ENCODE measurements around the gene COL27A1. TPM values are rescaled to one million over a fixed set of nuclear protein-coding genes. Genes with fewer than 3 reads are reported as not detected.
A peak's percentile ranks its signal among the peaks of the same experiment; 100 is the strongest.

Gene COL27A1
- total RNA-seq, 1 donor from 2014 or later: 41.1 TPM

DNA sequence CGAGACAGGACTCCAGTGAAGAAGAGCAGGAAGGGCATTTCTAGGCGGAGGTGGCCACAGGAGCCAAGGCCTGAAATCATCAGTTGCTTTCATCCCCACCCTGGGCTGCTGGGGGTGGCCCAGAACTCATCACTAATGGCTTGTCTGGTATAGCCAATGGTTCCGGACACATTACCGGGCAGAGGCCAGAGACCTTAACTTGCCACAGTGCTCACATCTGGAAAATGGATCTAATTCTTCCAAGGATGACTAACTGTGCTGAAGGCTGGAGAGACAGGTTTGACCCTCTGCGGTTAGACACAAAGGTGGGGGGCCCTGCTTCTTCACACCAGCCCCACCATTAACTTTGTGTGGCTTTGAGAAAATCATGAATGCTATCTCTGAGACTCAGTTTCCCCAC, 6.2 kb upstream of the COL27A1 start:
- DNase-seq (ENCODE audit: low spot score): no peak

DNA sequence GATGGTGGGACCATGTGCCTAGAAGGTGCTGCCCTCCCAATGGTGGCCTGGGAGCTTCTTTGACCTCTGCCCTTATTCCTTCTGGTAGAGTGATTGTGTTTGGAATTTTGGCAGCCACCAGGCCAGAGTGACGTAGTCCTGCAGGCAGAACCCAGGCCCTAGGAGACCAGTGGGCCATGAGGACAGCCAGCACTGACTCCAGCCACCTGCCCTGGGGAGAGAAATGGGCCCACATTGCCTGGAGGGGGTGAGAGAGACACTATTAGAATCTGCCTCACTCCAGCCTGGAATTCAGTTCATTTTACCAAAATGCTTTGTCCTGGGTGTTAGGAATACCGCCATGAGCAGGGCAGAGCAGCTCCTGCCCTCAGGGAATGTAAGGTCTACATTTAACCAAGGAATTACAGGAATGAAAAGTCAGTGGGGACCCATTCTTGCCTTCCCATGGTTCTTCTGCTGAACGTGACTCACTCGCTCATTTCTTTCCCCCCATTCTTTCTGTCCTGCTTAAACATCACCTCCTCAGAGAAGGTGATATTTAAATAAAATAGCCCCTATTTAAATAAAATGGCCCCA, 5.5 kb upstream of the COL27A1 start:
- no peak for DNase-seq (ENCODE audit: low spot score)

DNA sequence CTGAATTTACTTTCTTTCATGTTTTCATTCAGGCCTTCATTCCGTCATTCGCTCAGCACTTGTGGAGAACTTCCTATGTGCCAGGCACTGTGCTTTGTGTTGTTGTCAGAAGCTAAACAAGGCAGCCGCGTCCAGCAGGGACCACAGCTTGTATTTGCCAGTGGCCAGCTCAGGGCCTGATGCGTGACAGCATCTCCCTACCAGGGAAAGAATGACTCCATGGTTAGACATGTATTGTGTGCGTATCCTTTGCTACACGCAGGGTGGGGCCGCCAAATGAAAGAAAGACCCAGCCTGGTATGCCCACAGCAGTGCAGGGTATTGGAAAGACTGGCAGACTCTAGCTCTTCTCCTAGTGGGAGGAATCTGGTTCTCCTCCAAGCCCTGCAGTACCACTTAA, 4.7 kb upstream of the COL27A1 start:
- no peak for DNase-seq (ENCODE audit: low spot score)

DNA sequence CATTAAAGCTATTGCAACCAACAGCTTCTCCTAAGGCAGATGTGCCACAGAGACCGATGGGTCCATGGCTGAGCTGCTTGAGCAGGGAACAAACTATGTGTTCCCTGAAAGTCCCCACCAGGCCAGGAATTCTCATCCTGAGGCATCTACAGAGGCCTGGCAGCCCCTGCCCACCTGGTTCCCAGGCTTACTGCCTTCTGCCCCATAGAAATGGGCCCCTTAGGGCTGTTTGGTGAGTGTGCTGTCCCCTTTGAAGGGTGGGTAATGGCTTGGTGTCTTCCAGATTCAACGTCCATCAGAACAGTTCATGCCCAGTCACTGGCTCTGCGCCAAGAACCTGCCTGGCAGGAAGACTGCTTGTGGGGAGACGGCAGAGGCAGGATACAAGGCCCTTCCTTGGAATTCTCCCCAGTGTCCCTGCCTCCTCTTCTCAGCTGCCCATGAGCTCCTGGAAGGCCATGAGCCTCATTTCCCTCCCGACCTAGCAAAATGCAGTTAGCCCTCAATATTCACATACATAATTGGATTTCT, 3.8 kb upstream of the COL27A1 start:
- no peak for DNase-seq (ENCODE audit: low spot score)

DNA sequence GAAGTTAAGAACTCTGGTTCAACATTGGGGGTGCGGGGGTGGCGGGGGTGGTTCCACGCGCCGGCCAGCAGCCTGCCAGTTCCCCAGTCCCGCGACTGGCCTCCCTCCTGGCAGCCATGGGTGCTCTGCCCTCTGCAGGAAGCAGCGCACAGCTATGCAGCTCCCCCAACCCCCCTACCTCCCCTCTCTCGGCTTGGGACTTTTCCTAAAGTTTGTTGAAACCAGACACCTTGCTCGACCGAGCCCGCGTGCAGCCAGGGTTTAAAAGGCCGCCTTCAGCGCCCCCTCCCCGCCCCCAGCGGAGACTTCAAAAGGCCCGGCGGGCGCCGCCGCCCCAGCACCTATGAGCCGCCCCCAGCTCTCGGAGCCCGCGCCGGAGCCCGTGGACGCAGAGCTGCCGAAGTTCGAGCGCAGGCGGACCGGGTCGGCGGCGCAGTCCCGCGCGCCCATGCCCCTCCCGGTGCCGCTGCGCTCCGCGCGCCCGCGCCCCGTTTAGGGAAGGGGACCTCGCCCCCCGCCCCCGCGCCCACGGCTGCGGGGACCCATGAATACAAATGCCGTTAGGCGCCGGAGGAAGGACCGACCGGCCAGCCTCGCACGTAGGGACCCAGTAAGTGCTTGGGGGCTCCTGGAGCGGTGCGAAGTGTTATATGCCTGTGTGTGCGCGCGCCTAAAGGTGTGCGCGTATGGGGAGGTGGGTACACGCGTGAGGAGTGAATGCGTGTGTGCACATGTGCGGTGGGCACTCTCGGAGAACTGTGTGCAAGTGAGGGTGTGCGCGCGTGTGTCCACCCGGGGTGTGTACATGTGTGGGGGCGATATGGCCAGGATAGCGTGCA, 1.4 kb upstream of the COL27A1 start:
- DNase-seq (ENCODE audit: low spot score): no peak

DNA sequence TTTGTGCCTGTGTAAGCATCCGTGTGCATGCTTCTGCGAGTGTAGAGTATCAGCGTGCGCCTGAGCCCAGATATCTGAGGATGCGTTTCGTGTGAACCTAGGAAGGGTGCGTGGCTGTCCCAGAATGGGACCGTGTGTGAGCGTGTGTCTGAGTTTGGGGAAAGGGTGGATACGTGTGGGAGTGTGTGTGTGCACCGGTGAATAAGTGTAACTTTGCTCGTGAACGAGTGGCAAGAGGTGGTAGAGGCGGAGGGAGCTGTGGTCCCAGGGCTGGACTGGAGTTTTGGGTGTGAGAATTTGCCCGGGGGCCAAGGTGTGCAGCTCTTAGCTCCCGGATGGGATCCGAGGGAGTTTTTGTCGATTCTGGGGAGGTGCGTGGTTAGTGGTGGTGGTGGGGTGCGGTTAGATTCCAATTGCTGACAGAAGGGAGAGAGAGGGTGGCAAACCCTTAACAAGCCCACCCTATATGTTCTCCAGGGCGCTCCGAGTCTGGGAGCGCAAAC, 686 bp upstream of the COL27A1 start:
- no peak for DNase-seq (ENCODE audit: low spot score)

DNA sequence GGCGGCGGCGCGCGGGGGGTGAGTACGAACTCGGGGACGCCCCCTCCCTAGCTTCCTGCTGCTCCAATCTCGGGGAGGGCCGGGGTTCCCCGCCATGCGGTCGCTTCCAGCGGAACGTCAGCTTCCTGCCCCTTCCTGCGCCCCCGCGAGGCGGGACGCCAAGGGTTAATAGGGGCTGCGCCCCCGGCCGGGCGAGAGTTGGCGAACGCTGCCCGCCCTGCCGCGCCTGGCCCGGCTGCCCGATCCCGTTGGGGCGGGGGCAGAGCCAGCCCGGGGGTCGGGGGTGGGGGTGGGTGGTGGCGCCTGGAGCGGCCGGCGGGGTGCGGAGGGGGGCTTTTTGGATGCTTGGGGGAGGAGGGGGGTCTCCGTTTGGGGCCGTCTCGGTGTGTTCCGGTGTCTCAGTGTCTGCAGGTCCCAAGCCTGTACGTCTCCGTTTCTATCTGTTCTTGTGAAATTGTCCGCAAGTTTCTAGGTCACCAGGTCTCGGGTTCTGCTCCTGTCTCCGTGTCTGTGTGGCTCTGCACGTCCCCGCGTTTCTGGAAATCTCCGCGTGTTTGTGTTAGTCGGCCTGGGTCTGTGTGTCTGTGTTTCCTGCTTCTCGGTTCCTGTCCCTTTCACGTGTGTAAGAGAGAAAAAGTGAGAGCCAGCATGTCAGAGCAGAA, 789 bp downstream of the COL27A1 start:
- peak; percentile 20 for DNase-seq (ENCODE audit: low spot score)

DNA sequence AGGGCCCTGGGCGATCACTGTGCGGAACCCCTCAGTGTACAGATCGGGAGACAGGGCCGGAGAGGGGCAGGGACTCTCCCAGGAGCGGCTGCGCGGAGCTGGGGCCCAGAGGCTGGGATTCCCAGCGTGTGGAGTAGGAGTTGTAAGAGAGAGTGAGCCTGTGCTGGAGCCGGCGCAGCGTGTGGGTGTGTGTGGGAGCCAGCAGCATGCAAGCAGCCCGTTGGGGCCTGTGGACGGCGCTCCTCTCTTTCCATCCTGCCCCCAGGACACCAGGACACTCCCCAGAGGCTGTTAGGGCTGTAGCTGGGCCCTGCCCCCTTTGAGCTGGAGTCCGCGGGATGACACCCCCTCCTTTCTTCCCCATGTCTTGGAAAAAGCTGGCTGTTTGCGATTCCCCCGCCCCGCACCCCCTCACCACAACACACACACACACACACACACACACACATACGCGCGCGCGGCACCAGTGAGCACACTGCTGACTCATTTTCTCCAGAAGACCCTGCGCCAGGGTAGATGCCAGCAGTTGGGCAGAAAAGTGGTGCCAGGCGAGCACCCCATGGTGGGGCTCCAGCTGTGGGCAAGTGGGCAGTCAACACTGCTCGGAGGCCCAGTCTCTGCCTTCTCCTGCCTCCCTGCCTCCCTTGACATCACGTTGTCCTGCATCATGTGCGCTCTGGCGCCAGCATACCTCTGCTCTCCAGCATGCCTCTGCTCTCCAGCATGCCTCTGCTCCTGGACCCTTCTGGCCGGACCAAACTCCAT, 1.5 kb downstream of the COL27A1 start:
- DNase-seq (ENCODE audit: low spot score): peak; percentile 49

DNA sequence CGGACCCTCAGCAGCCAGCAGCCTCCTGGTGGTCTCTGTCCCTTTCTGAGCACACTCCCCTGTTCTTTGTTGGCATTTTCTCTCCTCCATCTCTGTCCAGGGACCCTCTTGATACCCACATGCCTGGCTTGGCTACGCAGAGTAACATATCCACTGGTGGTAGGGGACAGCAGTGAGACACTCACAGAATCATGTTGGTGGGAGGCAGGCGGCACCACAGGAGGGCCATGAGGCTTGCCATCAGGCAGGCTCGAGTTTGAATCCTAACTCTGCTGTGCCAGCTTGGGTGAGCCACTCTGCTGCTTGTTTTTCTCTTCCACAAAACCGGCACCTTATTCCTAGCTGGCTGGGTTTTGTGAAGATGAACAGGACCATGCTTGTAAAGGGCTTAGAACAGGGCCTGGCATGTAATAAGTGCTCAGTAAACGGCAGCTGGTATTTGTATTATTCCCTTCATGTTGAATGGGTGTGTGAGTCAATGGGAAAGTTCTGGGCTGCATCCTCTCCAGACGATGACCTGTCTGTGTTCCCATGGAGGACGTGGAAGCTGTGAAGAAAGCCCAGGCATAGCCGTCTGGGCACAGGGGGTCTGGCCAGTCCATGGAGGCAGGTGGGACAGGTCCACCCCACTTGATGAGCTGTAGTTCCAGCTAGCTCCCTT, 2.3 kb downstream of the COL27A1 start:
- DNase-seq (ENCODE audit: low spot score): no peak

DNA sequence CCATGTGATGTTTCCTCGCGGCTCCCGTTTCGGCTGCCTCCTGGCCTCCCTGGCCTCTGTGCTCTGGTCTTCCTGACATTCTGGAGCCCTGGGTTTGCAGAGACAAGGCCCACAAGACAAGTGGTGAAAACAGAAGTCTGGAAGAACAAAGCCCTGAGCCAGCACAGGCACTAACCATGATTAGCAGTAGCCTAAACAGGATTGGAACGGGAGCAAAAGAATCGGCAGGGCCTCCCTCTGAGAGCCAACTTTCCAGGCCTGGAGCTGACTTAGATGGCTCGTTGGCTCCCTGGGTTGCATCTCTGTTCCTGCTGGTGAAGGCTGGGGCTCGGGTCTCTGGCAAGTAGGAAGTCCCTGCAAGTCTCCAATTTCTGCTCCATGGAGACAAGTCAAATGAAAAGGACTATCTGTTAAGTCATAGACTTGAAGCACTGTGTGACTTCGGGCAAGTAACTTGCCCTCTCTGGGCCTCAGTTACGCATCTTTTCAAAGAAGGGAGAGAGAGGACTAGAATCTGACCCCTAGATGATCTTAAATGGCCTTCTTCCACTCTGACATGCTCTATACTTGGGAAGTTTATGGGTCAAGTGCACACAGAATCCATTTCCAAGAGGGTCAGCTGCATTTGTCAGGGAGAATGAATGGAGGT, 3.3 kb downstream of the COL27A1 start:
- DNase-seq (ENCODE audit: low spot score): no peak

DNA sequence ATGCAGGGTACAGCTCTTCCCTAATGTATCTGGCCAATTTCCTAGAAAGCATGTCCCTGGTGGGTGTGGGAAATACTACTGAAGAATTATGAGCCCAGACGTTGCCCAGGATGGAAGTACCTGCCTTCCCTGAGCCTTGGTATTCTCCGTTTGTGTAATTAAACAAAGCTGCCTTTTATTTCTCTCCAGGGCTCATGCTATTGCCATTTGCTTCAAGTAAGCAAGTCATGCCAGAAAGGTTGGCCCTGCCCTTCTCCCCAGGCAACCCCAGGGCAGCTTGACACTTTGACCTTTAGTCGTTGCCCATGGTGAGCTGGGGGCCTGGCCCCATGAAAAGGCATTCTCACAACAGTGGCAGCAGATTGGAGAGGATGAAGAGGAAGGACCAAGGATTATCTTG, 4.4 kb downstream of the COL27A1 start:
- DNase-seq (ENCODE audit: low spot score): no peak

DNA sequence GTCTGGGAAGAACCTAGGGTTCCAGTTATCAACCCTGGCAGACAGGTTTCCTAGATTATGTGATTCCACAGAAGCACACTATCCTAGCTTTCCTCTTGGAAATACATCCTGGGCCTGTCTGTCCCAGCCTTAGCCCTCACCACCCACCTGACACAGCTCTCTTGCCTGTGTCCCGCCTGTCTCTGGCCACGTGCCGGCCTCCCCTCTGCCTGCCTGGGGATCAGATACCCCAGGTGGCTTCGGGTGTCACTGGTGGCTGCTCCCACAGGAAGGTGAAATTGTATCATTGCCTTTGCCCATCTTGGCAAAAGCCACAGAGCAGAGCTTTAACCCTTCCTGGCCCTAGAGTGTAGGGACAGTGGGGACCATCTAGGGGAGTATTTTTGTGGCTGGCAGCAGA, 6.2 kb downstream of the COL27A1 start:
- DNase-seq (ENCODE audit: low spot score): no peak

DNA sequence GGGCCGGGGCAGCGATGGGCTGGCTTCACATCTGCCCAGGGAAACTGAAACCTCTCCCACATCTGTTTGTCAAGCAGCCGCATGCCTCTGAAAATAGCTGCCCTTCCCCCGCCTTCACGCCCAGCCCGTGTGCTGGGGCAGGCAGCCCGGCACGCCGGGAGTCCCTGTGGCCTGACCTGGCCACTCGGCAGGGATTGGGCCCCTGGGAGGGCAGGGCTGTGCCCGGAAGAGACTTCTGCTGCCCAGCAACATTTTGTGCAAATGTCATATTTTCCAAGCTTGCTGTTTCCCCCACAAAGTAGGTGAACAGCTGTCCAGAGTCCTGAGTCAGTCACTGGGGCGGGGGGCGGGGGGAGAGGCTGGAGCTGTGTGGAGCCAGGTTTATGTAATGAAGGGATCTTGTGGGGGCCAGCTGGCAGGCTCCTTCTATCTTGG, 8.2 kb downstream of the COL27A1 start:
- peak; percentile 28 for DNase-seq (ENCODE audit: low spot score)

DNA sequence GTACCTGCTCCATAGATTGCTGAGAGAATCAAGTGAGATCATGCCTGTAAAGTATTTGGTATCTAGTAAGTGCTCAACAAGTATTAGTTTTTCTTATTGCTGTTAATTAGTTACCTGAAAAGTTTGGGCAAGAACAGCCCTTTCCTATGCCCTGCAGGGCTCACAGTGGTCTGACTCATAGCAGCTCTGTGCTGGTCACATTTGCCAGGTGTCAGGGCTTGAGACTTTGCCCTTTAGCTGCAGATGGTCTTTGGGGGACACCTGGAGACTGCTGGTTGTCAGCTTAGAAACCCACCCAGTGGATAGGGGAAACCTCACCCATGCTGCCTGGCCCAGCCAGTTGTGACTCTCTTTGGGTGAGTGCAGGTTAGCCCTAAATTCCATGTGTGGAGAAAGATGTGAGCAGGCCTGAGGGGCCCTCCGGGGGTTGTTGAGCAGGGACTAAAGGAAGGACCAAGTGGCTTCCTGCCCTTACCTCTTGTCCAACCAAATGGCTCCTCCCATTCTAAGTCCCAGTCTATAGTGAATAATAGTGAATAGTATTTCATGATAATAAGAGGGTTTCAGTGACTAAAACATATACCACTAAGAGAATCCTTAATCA, 9.0 kb downstream of the COL27A1 start:
- DNase-seq (ENCODE audit: low spot score): no peak

DNA sequence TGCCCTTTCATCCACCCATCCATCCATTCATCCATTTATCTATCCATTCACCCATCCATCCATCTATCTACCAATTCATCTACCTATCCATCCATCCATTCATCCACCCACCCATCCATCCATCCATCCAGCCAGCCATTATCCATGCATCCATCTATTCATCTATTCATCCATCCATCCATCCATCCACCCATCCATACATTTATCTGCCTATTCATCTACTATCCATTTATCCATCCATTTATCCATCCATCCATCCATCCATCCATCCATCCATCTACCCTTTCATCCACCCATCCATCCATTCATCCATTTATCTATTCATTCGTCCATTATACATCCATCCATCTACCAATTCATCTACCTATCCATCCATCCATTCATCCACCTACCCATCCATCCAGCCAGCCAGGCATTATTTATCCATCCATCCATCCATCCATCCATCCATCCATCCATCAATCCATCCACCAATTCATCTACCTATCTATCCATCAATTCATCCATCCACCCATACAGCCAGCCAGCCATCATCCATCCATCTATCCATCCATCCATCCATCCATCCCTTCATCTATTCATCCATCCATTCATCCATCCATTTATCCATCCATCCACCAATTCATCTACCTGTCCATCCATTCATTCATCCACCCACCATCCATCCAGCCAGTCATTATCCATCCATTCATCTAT, 10.2 kb downstream of the COL27A1 start:
- no peak for DNase-seq (ENCODE audit: low spot score)

DNA sequence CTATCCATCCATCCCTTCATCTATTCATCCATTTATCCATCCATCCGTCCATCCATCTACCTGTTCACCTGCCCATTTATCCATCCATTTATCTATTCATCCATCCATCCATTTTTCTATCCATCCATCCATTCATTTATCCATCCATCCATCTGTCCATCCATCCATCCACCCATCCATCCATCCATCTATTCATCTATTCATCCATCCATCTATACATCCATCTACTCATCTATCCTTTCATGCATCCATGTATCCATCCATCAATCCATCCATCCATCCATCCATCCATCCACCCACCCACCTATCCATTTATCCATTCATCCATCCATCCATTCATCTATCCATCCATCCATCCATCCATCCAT, 10.8 kb downstream of the COL27A1 start:
- no peak for DNase-seq (ENCODE audit: low spot score)

DNA sequence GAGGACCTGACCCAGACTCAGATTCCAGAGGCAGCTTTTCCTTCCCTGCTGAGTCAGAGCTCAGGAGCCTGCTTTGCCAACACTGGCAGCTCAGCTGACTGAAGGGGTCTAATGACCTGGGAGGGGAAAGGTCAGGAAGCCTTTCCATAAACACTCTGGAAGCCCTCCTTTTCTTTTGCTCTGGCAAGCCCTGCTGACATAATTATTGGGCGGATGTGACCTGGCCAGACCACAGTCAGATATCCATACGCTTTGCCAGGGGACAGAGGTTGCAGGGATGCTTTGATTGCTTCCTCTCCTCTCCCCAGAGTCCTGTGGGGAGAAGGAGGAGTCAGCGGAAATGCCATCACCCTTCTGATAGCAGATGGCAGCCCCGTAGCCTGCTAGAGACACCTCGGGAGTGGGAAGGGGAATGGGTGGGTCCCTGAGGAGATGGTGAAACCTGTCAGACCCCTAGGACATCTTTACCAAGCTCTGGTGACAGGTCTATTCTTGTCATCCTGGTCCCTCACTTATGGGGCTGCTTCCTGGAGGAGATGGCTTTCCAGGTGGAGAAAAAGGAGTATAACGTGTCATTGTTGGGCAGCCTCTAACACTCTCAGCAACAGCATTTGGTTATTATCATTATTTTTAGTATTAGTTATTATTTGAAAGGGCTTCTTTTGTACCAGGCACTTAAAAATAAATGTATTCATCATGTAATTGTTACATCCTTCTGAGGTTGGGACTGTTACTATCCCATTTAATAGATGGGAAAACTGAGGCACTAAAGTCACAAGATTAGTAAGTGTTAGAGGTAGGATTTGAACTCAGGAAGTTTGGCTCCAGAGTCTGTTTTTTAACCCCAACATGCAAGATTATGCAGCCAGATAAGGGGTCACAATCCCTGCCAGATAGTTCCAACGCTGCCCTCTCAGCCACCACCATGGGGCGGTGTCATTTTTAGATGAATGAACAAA, 11.6 kb downstream of the COL27A1 start:
- no peak for DNase-seq (ENCODE audit: low spot score)

DNA sequence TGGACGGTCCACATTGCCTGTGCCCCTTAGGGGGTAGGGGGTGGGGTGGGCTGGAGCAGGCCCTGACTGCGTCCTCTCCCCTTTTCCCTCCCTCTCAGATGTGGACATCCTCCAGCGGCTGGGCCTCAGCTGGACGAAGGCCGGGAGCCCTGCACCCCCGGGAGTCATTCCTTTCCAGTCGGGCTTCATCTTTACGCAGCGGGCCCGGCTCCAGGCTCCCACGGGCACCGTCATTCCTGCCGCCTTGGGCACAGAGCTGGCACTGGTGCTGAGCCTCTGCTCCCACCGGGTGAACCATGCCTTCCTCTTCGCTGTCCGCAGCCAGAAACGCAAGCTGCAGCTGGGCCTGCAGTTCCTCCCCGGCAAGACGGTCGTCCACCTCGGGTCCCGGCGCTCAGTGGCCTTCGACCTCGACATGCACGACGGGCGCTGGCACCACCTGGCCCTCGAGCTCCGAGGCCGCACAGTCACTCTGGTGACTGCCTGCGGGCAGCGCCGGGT, 12.3 kb downstream of the COL27A1 start:
- DNase-seq (ENCODE audit: low spot score): no peak
